HL-60 (cell line): Measurements from ENCODE around the gene SARNP.

Experiments
- DNase-seq, 2 experiments: peaks; one replicate each; pipeline ENCODE4 v3.0.0-alpha.2; 2010 to 2020; ENCODE audit warnings: low read depth in 1 of 2, low spot score in 1 of 2
- H3K27ac ChIP-seq: fragments of 250-450 bp; sonication (Bioruptor Pico); replicated peaks from 2 replicates; pipeline ENCODE4 v1.5.1; 2020; ENCODE audit warnings: mild to moderate bottlenecking, moderate library complexity
- H3K27me3 ChIP-seq: fragments of 250-450 bp; sonication (Bioruptor Pico); 2 replicates; pipeline ENCODE4 v1.5.1; 2021; ENCODE audit warnings: mild to moderate bottlenecking, moderate library complexity; ENCODE audit not compliant: insufficient read depth, poor library complexity, severe bottlenecking
- H3K4me3 ChIP-seq: replicated peaks from 2 replicates; pipeline ENCODE4 v1.5.1; 2011; ENCODE audit warnings: mild to moderate bottlenecking, control low read depth, low read length; ENCODE audit not compliant: insufficient read depth
- CTCF ChIP-seq: IDR thresholded peaks from one replicate; pipeline ENCODE4 v1.5.1; 2011; ENCODE audit warnings: low read length, control low read depth, inconsistent platforms; ENCODE audit not compliant: insufficient read depth
- GABPA ChIP-seq: IDR thresholded peaks from 2 replicates; pipeline ENCODE4 v1.6.1; 2012; ENCODE audit warnings: low read depth
- POLR2AphosphoS5 ChIP-seq: IDR thresholded peaks from 2 replicates; pipeline ENCODE4 v1.6.1; 2012; ENCODE audit warnings: low read depth
- REST ChIP-seq: IDR thresholded peaks from 2 replicates; pipeline ENCODE4 v1.6.1; 2012; ENCODE audit warnings: low read depth; ENCODE audit not compliant: insufficient replicate concordance
- SPI1 ChIP-seq: IDR thresholded peaks from 2 replicates; pipeline ENCODE4 v1.6.1; 2012; ENCODE audit warnings: low read depth, mild to moderate bottlenecking, borderline replicate concordance

Gene SARNP

DNA sequence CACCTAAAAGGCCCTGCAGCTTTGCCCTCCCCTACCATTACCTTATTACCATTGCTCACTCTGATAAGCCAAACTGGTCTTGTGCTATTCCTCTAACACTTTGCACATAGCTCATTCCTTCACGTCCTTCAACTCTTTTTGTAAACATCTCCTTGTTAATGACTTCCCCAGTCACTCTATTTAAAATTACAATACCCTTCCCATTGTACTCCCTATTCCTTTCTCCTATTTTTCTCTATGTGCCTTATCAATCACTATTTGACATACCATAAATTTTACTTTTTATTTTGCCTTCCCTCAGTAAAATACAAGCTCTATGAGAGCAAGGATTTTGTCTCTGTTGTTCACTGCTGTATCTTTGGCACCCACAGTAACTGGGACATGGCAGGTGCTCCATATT lies 5.4 kb downstream of the SARNP start:
- Histone ChIP-seq H3K27ac (no peak overlapping the region), H3K4me3 (no peak overlapping the region), H3K27me3 (no peaks in the 10 kb centered on the region)
- DNase-seq: no peak
- no peak for TF ChIP-seq SPI1

GRCh38 chr12:55809274-55809673 lies 8.2 kb downstream of the SARNP start:
- Histone ChIP-seq H3K27ac (no peak overlapping the region), H3K4me3 (no peak overlapping the region), H3K27me3 (no peaks in the 10 kb centered on the region)
- TF ChIP-seq CTCF (no peak), REST (no peak), SPI1 (no peak), POLR2AphosphoS5 (no peak), GABPA (no peak)
- DNase-seq: no peak

- H3K4me3 ChIP-seq: no peak overlapping the region
- no peak overlapping the region for H3K27ac ChIP-seq
- TF ChIP-seq POLR2AphosphoS5 (no peak), GABPA (no peak)
- no peaks in the 10 kb centered on the region for H3K27me3 ChIP-seq
- DNase-seq: no peak
Observed at GRCh38 chr12:55806982-55807381, 10.5 kb downstream of the SARNP start.

DNA sequence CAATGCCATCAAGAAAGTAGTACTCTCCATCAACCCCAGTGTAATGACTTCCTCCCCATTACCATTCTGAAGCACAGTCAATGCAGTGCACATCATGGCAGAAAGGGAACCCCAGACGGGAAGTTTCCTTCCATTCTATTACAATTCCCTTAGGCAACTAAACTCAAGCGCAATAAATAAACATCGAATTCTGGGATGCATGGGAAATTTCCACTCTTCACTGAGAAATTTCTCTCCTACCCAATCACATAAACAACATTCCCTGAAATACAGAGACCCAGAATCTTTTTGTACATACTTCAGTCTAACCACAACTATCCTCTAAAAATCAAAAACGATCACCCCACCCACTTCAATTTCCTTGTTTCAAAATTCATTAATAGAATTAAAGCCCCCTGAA lies 20.0 kb downstream of the SARNP start:
- H3K27ac ChIP-seq: no peak overlapping the region
- no peak for DNase-seq
- H3K4me3 ChIP-seq: no peak overlapping the region
- TF ChIP-seq POLR2AphosphoS5: no peak
- TF ChIP-seq REST: no peak
- no peak for TF ChIP-seq CTCF
- TF ChIP-seq GABPA: no peak
- TF ChIP-seq SPI1: no peak
- no peaks in the 10 kb centered on the region for H3K27me3 ChIP-seq

DNA sequence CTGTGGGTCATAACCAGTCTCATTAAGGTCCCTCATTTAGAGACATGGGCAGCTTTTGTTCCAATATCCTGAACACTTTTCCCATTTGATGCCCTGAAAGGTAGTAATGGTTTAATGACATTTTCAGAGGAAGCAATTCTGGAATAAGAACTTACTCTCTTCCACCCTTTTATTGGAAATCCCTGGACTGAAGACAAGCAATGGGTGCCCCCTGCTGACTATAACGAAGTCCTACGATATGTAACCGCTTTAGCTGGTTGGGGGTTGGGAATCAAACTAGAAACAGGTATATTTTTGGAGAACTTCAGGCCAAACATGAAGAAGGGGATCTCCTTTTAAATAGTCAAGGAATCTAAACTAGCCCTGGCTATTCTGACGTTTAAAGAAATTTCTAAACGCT lies 20.5 kb downstream of the SARNP start:
- H3K27me3 ChIP-seq: no peaks in the 10 kb centered on the region
- DNase-seq: peak in 1 of 2 experiments; percentile 23
- no peak overlapping the region for H3K4me3 ChIP-seq
- no peak overlapping the region for H3K27ac ChIP-seq
- TF ChIP-seq GABPA: no peak
- no peak for TF ChIP-seq SPI1
- no peak for TF ChIP-seq REST
- peak; percentile 14 for TF ChIP-seq CTCF
- TF ChIP-seq POLR2AphosphoS5: no peak
